H9 (cell line): ENCODE data around the gene FASTKD3. TPM values are rescaled to one million over a fixed set of nuclear protein-coding genes. Genes with fewer than 3 reads are reported as not detected.

Source experiments
- DNase-seq: peaks from one replicate; pipeline ENCODE4 v3.0.0-alpha.2; 2017
- H2AFZ ChIP-seq: one replicate; pipeline ENCODE4 v1.6.1; 2013; ENCODE audit warnings: mild to moderate bottlenecking, low read length, control low read depth, moderate library complexity
- H2AK5ac ChIP-seq: 2 replicates; pipeline ENCODE4 v1.6.1; 2013; ENCODE audit warnings: low read length, control low read depth, mixed read lengths; ENCODE audit not compliant: insufficient read length
- H2BK120ac ChIP-seq: one replicate; pipeline ENCODE4 v1.6.1; 2013; ENCODE audit warnings: low read depth, mild to moderate bottlenecking, low read length, control low read depth, inconsistent platforms; ENCODE audit not compliant: poor library complexity, severe bottlenecking
- H2BK12ac ChIP-seq: 2 replicates; pipeline ENCODE4 v1.6.1; 2013; ENCODE audit warnings: low read length, control low read depth, mixed read lengths, low read depth; ENCODE audit not compliant: insufficient read length
- H2BK15ac ChIP-seq: 2 replicates; pipeline ENCODE4 v1.6.1; 2013; ENCODE audit warnings: low read depth, low read length, control low read depth
- H2BK20ac ChIP-seq: one replicate; pipeline ENCODE4 v1.6.1; 2013; ENCODE audit warnings: low read depth, mild to moderate bottlenecking, low read length, control low read depth, inconsistent platforms; ENCODE audit not compliant: poor library complexity, severe bottlenecking
- H2BK5ac ChIP-seq: 2 replicates; pipeline ENCODE4 v1.6.1; 2013; ENCODE audit warnings: low read length, control low read depth, mixed read lengths; ENCODE audit not compliant: insufficient read length
- H3K14ac ChIP-seq: 2 replicates; pipeline ENCODE4 v1.6.1; 2013; ENCODE audit warnings: low read length, control low read depth; ENCODE audit not compliant: insufficient read depth
- H3K18ac ChIP-seq: 2 replicates; pipeline ENCODE4 v1.6.1; 2013; ENCODE audit warnings: low read depth, mild to moderate bottlenecking, mixed read lengths, low read length, control low read depth; ENCODE audit not compliant: insufficient read length
- H3K23ac ChIP-seq: 2 replicates; pipeline ENCODE4 v1.6.1; 2013; ENCODE audit warnings: low read length, control low read depth, mixed read lengths, low read depth; ENCODE audit not compliant: insufficient read length
- H3K23me2 ChIP-seq: 2 replicates; pipeline ENCODE4 v1.6.1; 2013; ENCODE audit warnings: low read depth, mild to moderate bottlenecking, mixed read lengths, low read length, control low read depth; ENCODE audit not compliant: insufficient read length, poor library complexity, severe bottlenecking
- H3K27ac ChIP-seq: 2 replicates; pipeline ENCODE4 v1.5.1; 2013; ENCODE audit warnings: low read length, control low read depth, mixed read lengths, low read depth; ENCODE audit not compliant: insufficient read length
- H3K27me3 ChIP-seq: 2 replicates; pipeline ENCODE4 v1.6.1; 2013; ENCODE audit warnings: low read length, control low read depth, inconsistent platforms; ENCODE audit not compliant: insufficient read depth
- H3K4ac ChIP-seq: 2 replicates; pipeline ENCODE4 v1.6.1; 2013; ENCODE audit warnings: low read depth, mild to moderate bottlenecking, control low read depth, inconsistent platforms, low read length, moderate library complexity
- H3K4me1 ChIP-seq: 2 replicates; pipeline ENCODE4 v1.6.1; 2013; ENCODE audit warnings: low read length, control low read depth, inconsistent platforms; ENCODE audit not compliant: insufficient read depth
- H3K4me2 ChIP-seq: 2 replicates; pipeline ENCODE4 v1.6.1; 2013; ENCODE audit warnings: low read length, control low read depth, mixed read lengths; ENCODE audit not compliant: insufficient read length, insufficient read depth
- H3K56ac ChIP-seq: 2 replicates; pipeline ENCODE4 v1.6.1; 2013; ENCODE audit warnings: low read depth, mild to moderate bottlenecking, mixed read lengths, low read length, control low read depth; ENCODE audit not compliant: insufficient read length
- H3K79me1 ChIP-seq: 2 replicates; pipeline ENCODE4 v1.6.1; 2013; ENCODE audit warnings: low read depth, mild to moderate bottlenecking, moderate library complexity, low read length, control low read depth, inconsistent platforms; ENCODE audit not compliant: insufficient read depth, poor library complexity, severe bottlenecking
- H3K79me2 ChIP-seq: 2 replicates; pipeline ENCODE4 v1.6.1; 2013; ENCODE audit warnings: low read length, control low read depth, inconsistent platforms; ENCODE audit not compliant: insufficient read depth
- H3K9ac ChIP-seq: 2 replicates; pipeline ENCODE4 v1.6.1; 2013; ENCODE audit warnings: low read length, control low read depth, mixed read lengths; ENCODE audit not compliant: insufficient read length; ENCODE audit errors: extremely low read depth
- H3K9me3 ChIP-seq: one replicate; pipeline ENCODE4 v1.6.1; 2013; ENCODE audit warnings: low read depth, low read length, inconsistent platforms; ENCODE audit not compliant: control insufficient read depth
- H3T11ph ChIP-seq: one replicate; pipeline ENCODE4 v1.6.1; 2013; ENCODE audit warnings: mild to moderate bottlenecking, low read length, control low read depth, inconsistent platforms
- H4K20me1 ChIP-seq: one replicate; pipeline ENCODE4 v1.6.1; 2013; ENCODE audit not compliant: control insufficient read depth, insufficient read length, insufficient read depth
- H4K5ac ChIP-seq: 2 replicates; pipeline ENCODE4 v1.6.1; 2013; ENCODE audit warnings: low read depth, mild to moderate bottlenecking, mixed read lengths, low read length, control low read depth; ENCODE audit not compliant: insufficient read length
- H4K8ac ChIP-seq: replicated peaks from 2 replicates; pipeline ENCODE4 v1.6.1; 2013; ENCODE audit warnings: low read length, control low read depth, mixed read lengths, low read depth; ENCODE audit not compliant: insufficient read length
- H4K91ac ChIP-seq: 2 replicates; pipeline ENCODE4 v1.6.1; 2013; ENCODE audit warnings: low read depth, mild to moderate bottlenecking, moderate library complexity, mixed read lengths, low read length, control low read depth; ENCODE audit not compliant: insufficient read length
- H3K27ac Mint-ChIP-seq, 3 experiments: 2 replicates in 2 of 3; 3 replicates in 1 of 3; pipeline ENCODE4 v1.8.0; 2020 to 2021; ENCODE audit warnings: mixed read lengths in 3 of 3, mild to moderate bottlenecking in 1 of 3, moderate library complexity in 1 of 3
- H3K27me3 Mint-ChIP-seq: 2 replicates; pipeline ENCODE4 v1.8.0; 2021; ENCODE audit warnings: low read depth, mild to moderate bottlenecking, moderate library complexity, mixed read lengths
- H3K36me3 Mint-ChIP-seq, 3 experiments: 2 replicates in 2 of 3; 3 replicates in 1 of 3; pipeline ENCODE4 v1.8.0; 2020 to 2021; ENCODE audit warnings: low read depth in 3 of 3, mixed read lengths in 3 of 3; ENCODE audit not compliant: insufficient read depth in 1 of 3
- H3K4me1 Mint-ChIP-seq, 2 experiments: 2 replicates each; pipeline ENCODE4 v1.8.0; 2020; ENCODE audit warnings: mixed read lengths in 2 of 2
- H3K4me3 Mint-ChIP-seq, 2 experiments: 2 replicates in 1 of 2; 3 replicates in 1 of 2; pipeline ENCODE4 v1.8.0; 2020 to 2021; ENCODE audit warnings: mild to moderate bottlenecking in 2 of 2, mixed read lengths in 2 of 2, moderate library complexity in 1 of 2
- H3K9me3 Mint-ChIP-seq, 2 experiments: 2 replicates in 1 of 2; 3 replicates in 1 of 2; pipeline ENCODE4 v1.8.0; 2020; ENCODE audit warnings: mild to moderate bottlenecking in 2 of 2, mixed read lengths in 2 of 2, moderate library complexity in 1 of 2
- WGBS: extraction: QIAGEN DNeasy Blood & Tissue Kit; methylation state at CpG from one replicate; pipeline ENCODE4 v1.1.7; 2013; ENCODE audit warnings: missing lambda C conversion rate, low lambda C conversion rate, mixed read lengths; ENCODE audit not compliant: insufficient read length; ENCODE audit errors: extremely low coverage; 5-methylcytosine and 5-hydroxymethylcytosine counted together
- total RNA-seq: library from RNA; stranded (reverse); gene quantifications from 2 replicates; pipeline ENCODE4 v1.2.1, GENCODE V29; 2021
- TF ChIP-seq, protein P1 (sequence below): fragments of 200-600 bp; sonication (generic); conservative IDR thresholded peaks from 3 replicates; pipeline ENCODE4 v1.8.0; 2021; ENCODE audit warnings: antibody characterized with exemption, mild to moderate bottlenecking

FASTKD3 gene
- total RNA-seq, 1 experiment from 2014 or later, result 15.0 TPM

DNA sequence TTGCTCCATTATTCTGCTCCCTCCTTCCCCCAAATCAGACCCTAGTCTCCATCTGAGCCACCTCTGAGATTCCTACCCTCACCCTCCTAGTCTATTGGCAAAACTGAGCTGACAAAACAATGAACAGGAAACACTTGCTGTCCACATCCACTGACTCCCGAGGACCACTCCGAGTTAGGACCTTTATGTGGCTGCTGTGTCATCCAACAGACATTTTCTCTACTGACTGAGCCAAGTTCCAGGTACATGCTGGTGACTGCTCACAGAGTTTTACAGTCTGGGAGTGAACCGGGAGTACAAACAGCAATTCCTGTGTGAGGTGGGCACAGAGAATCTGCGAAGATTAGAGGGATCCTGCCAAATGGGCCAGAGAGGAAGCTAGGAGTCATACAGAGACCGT, 57.1 kb downstream of the FASTKD3 start:
- Histone ChIP-seq H3K79me1 (no peaks in the 10 kb centered on the region), H3K27me3 (no peaks in the 10 kb centered on the region), H2BK120ac (no peak overlapping the region), H2AFZ (no peak overlapping the region), H3K9ac (no peak overlapping the region), H2BK5ac (no peak overlapping the region), H3K4me2 (no peak overlapping the region), H2BK15ac (no peak overlapping the region), H3K9me3 (no peaks in the 10 kb centered on the region), H3K23me2 (no peaks in the 10 kb centered on the region), H3K23ac (no peak overlapping the region), H3T11ph (no peak overlapping the region), H3K4ac (no peak overlapping the region), H3K4me1 (0 out of 2 replicates have a peak, but pooled peaks cover 2% of the 10 kb centered on the region), H3K27ac (no peak overlapping the region), H4K91ac (no peak overlapping the region), H3K56ac (no peak overlapping the region), H2AK5ac (no peak overlapping the region), H3K79me2 (no peaks in the 10 kb centered on the region), H4K8ac (no peak overlapping the region), H3K18ac (no peak overlapping the region), H4K5ac (no peak overlapping the region), H2BK12ac (no peak overlapping the region), H2BK20ac (no peak overlapping the region), H4K20me1 (no peaks in the 10 kb centered on the region), H3K14ac (no peak overlapping the region)
- TF ChIP-seq, protein P1, sequence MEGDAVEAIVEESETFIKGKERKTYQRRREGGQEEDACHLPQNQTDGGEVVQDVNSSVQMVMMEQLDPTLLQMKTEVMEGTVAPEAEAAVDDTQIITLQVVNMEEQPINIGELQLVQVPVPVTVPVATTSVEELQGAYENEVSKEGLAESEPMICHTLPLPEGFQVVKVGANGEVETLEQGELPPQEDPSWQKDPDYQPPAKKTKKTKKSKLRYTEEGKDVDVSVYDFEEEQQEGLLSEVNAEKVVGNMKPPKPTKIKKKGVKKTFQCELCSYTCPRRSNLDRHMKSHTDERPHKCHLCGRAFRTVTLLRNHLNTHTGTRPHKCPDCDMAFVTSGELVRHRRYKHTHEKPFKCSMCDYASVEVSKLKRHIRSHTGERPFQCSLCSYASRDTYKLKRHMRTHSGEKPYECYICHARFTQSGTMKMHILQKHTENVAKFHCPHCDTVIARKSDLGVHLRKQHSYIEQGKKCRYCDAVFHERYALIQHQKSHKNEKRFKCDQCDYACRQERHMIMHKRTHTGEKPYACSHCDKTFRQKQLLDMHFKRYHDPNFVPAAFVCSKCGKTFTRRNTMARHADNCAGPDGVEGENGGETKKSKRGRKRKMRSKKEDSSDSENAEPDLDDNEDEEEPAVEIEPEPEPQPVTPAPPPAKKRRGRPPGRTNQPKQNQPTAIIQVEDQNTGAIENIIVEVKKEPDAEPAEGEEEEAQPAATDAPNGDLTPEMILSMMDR, result no peak
- H3K9me3 Mint-ChIP-seq, result no peaks in the 10 kb centered on the region
- no peaks in the 10 kb centered on the region for H3K27me3 Mint-ChIP-seq
- no peak overlapping the region for H3K27ac Mint-ChIP-seq
- no peak overlapping the region for H3K4me3 Mint-ChIP-seq
- no peak for DNase-seq
- H3K4me1 Mint-ChIP-seq, result peaks cover 23 to 24% of the 10 kb centered on the region in 2 experiments
- peaks cover 11 to 17% (median 12%) of the 10 kb centered on the region in 3 experiments for H3K36me3 Mint-ChIP-seq
- WGBS, result no CpG with 5 or more reads among the region's 5 CpGs

Other genes with a start within 250 kb of the FASTKD3 start
- gene CFAP90, start 17.9 kb downstream of the FASTKD3 start, total RNA-seq, result 0.35 and 0.44 TPM in 2 replicates
- gene MTRR, start 117 bp upstream of the FASTKD3 start, total RNA-seq, result 66.0 and 69.6 TPM in 2 replicates